ENCODE results near the gene ZNF385B.

Gene ZNF385B

DNA sequence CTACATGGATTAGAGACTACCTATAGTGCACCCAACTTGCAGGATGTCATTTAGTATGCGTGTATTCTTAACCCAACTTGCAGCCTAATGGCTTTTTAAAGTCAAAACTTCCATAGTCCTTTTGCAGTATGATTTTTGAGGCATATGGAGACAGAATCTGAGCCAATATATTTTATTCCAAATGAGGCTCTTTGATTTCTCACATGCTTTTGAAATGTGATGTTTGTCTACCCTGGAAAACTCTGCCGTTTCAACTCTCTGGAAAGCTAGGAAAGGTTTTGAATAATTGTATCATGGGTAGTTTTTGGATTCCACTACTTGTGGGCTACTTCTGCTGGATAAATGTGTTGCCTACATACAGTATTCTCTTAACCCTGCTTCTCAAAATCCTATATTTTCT, 206.6 kb downstream of the ZNF385B start:
- H3K4me3 ChIP-seq (ENCODE audit: low read depth, low read length) = no peak overlapping the region
- TF ChIP-seq, protein P1, sequence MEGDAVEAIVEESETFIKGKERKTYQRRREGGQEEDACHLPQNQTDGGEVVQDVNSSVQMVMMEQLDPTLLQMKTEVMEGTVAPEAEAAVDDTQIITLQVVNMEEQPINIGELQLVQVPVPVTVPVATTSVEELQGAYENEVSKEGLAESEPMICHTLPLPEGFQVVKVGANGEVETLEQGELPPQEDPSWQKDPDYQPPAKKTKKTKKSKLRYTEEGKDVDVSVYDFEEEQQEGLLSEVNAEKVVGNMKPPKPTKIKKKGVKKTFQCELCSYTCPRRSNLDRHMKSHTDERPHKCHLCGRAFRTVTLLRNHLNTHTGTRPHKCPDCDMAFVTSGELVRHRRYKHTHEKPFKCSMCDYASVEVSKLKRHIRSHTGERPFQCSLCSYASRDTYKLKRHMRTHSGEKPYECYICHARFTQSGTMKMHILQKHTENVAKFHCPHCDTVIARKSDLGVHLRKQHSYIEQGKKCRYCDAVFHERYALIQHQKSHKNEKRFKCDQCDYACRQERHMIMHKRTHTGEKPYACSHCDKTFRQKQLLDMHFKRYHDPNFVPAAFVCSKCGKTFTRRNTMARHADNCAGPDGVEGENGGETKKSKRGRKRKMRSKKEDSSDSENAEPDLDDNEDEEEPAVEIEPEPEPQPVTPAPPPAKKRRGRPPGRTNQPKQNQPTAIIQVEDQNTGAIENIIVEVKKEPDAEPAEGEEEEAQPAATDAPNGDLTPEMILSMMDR (IDR thresholded peaks at IDR 0.05; ENCODE audit: insufficient read depth, low read depth, low read length, missing control alignments) = no peak
- DNase-seq (ENCODE audit: low read depth) = no peak

DNA sequence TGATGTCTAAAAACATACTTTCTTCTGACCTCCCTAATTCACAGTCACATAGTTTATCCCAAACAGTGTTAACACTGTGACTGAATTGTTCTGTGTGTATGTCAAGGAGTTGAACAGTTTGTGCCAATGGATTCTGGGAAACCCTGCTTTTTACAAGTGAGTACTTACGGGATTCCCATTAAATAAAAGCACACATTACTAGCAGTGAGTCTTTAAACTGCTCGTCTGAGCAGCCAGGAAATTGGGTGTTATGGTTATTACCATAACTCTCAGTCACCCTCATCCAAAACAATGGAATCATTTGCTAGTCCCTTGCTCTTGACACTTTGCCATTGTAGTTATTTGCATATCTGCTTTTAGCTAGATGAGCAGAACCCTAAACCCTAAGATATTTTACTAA, 209.1 kb downstream of the ZNF385B start:
- TF ChIP-seq, protein P1 (IDR thresholded peaks at IDR 0.05; ENCODE audit: insufficient read depth, low read depth, low read length, missing control alignments) = no peak
- no peak overlapping the region for H3K4me3 ChIP-seq (ENCODE audit: low read depth, low read length)
- DNase-seq (ENCODE audit: low read depth) = no peak

- DNase-seq (ENCODE audit: low read depth) = no peak
- no peak overlapping the region for H3K4me3 ChIP-seq (ENCODE audit: low read depth, low read length)
- TF ChIP-seq, protein P1 (IDR thresholded peaks at IDR 0.05; ENCODE audit: insufficient read depth, low read depth, low read length, missing control alignments) = no peak
These were observed 211.0 kb downstream of the ZNF385B start for GRCh38 chr2:179650420-179650819.

- DNase-seq (ENCODE audit: low read depth) = no peak
- TF ChIP-seq, protein P1 (IDR thresholded peaks at IDR 0.05; ENCODE audit: insufficient read depth, low read depth, low read length, missing control alignments) = no peak
- H3K4me3 ChIP-seq (ENCODE audit: low read depth, low read length) = no peak overlapping the region
These were observed 214.4 kb downstream of the ZNF385B start for GRCh38 chr2:179646862-179647587.

DNA sequence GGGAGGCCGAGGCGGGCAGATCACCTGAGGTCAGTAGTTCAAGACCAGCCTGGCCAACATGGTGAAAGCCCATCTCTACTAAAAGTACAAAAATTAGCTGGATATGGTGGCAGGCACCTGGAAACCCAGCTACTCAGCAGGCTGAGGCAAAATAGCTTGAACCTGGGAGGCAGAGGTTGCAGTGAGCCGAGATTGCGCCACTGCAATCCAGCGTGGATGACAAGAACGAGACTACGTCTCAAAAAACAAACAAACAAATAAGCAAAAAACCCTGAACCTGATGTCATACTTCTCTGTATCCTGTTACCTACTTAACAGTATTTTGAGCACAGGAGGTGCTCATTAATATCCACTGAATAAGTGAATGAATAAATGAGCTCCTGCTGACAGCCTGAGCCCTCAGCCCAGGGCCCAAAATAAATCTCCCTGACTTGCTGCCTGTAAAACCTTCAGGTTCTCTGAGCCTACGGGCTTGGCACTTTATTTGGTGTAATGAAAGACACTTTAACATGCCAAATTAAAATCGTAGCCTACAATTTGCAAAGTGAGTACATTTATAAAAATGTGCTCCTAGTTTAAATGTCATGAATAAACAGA, 215.1 kb downstream of the ZNF385B start:
- TF ChIP-seq, protein P1 (IDR thresholded peaks at IDR 0.05; ENCODE audit: insufficient read depth, low read depth, low read length, missing control alignments) = no peak
- no peak overlapping the region for H3K4me3 ChIP-seq (ENCODE audit: low read depth, low read length)
- DNase-seq (ENCODE audit: low read depth) = no peak

DNA sequence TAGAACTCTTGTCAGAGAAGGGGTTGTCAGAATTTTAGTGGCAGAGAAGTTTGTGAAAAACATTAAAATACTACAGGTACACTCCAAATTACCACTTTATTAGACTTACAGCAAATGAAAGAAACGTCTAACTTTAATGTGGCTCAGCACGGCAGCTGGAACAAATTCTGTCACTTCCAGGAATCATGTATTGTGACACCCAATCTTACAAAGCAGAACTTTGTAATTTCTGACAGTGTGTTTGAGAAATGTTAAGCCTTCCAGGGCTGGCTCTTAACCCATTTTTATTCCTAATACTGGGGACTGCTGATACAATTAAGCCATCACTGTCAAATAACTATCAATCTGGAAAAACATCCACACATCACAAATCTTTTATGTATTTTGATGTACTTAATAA, 216.4 kb downstream of the ZNF385B start:
- TF ChIP-seq, protein P1 (IDR thresholded peaks at IDR 0.05; ENCODE audit: insufficient read depth, low read depth, low read length, missing control alignments) = no peak
- DNase-seq (ENCODE audit: low read depth) = no peak
- no peak overlapping the region for H3K4me3 ChIP-seq (ENCODE audit: low read depth, low read length)

Measured in GM12865 (cell line).